Effector CD4-positive, alpha-beta T cell (primary cell): ENCODE results near the gene CLIP4.

Experiments
- DNase-seq: peaks from one replicate; pipeline ENCODE4 v3.0.0-alpha.2; 2020

Gene CLIP4

DNA sequence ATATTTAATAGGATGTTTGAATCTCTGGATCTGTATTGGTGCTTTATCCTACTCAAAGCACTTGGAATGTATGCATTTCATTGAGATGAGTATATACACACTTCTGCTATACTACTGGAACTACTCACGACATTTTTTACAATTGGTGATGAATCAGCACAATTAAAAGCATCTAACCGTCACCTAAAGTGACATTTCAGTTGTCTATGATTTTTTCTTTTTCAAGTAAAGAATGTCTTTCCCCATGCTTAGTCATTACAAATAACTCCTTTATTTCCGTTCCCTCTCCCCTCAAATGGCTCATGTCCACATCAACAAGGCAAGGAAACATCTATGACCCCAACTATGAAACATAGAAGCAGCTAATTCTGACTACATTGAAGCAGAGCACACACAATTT, 77.3 kb downstream of the CLIP4 start:
- DNase-seq = no peak

- DNase-seq = no peak
These were observed 77.9 kb downstream of the CLIP4 start for GRCh38 chr2:29193111-29193510.

- no peak for DNase-seq
These were observed 78.5 kb downstream of the CLIP4 start for GRCh38 chr2:29193681-29194080.

- no peak for DNase-seq
These were observed 80.6 kb downstream of the CLIP4 start for GRCh38 chr2:29195796-29196195.

- DNase-seq = peak; percentile 75
These were observed 81.9 kb downstream of the CLIP4 start for GRCh38 chr2:29196792-29197788.

DNA sequence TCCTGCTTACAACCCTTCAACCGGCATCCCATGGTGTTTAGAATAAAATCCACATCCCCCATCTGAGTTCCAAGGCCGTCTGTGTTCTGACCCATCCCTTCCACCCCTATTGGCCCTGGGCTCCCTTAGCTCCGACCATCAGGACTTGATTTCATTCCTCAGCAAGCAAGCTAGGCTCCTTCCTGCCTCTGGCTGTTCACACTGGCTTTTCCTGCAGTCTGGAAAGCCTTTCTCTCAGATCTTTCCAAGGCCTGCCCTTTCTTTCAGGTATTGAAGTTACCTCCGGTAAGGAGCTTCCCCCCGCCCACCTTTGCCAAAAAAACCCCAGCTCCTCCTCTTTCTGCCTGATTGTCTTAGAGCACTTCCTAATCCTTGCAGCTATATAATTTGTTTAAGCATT, 86.8 kb downstream of the CLIP4 start:
- no peak for DNase-seq

DNA sequence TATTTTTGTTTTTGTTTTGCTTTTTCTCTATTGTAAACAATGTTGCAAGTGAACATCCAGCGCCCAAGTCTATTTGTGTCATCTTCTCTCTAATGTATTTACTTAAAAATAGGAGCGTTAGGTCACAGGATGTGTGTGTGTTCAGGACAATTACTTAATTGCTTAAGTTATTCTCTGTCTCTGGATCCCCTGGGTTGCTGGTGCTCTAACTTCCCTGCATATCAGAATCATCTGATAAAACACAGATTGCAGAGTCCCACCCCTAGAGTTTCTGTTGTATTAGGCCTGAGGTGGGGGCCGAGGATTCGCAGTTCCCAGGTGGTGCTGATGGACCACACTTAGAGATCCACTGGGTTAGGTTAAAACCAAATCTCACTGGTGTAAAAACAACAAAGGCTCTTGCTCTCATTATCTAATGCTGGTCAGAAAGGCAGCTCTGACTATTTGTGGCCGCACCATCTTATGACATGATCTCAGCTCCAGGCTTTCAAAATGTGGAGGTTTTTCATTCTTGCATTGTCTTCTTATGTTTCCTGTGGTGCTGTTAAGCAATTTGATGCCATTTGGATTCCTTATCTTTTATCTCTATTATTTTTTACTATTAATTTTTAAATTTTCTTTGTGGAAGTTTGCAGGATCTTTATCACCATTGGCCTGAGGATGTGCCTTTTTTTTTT, 87.7 kb downstream of the CLIP4 start:
- DNase-seq = no peak

DNA sequence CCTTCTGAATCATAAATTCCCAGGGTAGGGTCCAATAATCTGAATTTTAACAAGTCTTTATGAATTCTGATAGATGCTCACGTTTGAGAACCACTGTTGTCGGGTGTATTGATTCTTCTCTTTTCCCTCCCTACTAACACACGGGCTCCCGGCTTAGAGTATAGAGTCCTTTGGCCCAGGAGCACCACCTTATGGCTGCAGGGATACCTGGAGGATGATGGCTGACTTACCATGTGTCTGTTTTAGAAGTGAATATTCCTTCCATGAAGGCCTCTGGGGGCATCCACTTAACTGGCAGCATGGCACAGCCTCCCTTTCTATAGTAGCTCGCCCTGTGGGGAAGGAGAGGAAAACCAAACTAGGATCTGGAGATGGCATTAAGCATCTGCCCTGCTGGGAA, 91.7 kb downstream of the CLIP4 start:
- DNase-seq = no peak

- no peak for DNase-seq
These were observed 92.3 kb downstream of the CLIP4 start for GRCh38 chr2:29207352-29208148.

DNA sequence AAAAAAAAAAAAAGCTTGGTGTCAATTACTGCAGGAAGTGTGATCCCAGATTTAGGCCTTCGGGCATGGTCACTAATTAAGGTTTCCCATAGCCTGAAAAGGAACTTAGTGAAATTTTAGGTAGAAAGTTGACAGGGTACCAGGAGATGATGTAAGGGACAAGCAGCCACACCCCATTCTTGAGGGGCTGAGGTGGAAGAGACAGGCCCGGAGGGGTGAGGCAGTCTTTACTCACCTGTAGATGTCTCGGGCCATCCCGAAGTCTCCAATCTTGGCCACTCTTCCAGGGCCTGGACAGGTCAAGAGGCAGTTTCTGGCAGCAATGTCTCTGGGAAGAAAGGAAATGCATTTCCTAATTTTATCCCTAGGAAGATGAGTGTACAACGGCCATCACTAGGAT, 94.3 kb downstream of the CLIP4 start:
- no peak for DNase-seq

- DNase-seq = no peak
These were observed 96.8 kb downstream of the CLIP4 start for GRCh38 chr2:29212009-29212408.

- no peak for DNase-seq
These were observed 98.7 kb downstream of the CLIP4 start for GRCh38 chr2:29213888-29214291.

- DNase-seq = no peak
These were observed 99.9 kb downstream of the CLIP4 start for GRCh38 chr2:29215073-29215472.

DNA sequence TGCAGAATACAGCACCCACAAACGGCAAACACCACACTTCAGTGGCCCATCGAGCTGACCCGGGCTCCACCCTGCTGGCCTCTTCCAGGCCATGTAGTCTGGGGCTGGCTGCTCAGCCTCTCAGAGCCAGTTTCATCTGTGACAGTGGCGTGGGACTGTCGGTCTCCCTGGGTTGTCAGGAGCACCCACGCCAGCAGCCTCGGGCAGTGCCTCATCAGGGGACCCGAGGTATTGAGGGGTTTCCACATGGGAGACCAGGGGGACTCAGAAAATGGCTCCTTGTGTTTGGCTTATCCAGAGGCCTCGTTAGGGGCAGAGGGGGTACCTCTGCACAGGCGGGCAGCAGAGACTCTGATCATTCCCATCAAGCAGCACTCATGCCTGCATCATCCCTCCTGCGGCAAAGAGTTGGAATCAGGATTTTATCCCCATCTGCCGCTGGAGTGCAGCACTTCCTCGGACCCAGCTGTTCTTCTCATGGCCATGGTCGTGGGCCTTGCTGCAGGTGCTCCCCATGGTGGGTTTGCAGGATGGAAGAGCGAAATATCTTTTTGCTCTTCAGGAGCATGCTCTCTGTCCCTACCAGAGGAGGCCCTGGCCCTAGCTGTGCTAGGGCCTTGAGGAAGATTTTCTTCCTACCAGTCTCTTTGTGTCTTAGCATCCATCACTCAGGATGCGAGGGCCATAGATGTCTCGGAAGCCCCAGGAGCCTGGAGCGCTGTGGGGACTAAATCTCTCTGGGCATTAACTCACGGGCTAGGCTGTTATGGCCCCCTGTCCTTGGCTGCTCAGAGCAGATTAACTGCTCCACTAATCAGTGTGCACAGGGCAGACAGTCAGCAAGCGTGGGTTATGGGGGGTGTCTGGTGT, 100.8 kb downstream of the CLIP4 start:
- no peak for DNase-seq

- no peak for DNase-seq
These were observed 101.3 kb downstream of the CLIP4 start for GRCh38 chr2:29216609-29216909.

GRCh38 chr2:29218071-29218470, 102.9 kb downstream of the CLIP4 start:
- DNase-seq = no peak

- DNase-seq = no peak
These were observed 103.4 kb downstream of the CLIP4 start for GRCh38 chr2:29218550-29219125.

DNA sequence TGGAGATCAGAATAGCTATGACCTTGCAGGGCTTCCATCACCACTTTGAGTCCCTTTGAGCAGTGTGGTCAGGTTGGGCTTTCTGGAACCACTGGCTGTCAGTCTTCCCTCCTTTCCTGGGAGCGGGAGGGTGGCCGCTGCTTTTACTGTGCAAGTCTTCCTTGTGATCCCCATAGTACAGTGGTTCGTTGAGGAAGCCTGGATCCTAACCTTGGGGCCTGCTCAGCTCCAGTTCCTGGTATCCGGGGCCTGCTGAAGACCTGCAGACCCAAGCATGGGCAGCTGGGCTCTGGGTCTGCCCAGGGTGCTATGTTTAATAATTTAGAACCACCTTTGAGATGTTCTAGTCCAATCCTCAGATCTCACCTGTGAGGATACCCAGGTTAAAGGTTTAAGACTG, 104.2 kb downstream of the CLIP4 start:
- DNase-seq = no peak

DNA sequence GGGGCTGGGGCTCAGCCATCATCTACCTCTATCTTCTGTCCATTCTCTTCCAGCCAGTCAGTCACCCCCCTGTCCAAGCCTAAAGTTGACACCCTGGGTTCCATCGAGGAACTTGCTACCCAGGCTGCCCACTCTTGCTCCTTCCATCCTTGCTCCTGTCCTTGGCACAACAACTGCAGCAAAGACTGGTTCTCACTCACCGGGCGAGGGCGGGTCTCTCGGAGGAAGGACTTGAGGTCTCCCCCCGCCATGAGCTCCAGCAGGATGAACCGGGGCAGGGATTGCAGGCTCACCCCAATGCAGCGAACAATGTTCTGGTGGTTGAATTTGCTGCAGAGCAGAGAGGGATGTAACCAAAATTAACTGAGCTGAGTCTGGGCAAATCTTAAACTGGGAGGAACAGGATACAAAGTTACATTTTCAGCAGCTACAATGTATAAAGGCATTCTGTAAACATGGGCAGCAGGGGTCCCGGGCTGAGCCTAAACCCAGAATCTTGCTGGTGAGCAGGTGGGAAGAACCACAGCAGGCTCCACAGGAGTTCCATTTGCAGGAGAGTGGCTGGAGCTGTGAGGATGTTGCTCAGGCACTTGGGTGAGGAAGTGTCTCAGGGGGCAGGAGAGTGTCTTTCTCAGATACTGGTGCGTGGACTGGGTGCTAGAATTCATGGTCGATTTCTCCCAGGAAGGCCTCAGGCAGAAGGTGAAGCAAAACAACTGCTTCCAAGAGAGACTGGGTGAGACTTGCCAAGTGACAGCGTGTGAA, 105.5 kb downstream of the CLIP4 start:
- DNase-seq = no peak

DNA sequence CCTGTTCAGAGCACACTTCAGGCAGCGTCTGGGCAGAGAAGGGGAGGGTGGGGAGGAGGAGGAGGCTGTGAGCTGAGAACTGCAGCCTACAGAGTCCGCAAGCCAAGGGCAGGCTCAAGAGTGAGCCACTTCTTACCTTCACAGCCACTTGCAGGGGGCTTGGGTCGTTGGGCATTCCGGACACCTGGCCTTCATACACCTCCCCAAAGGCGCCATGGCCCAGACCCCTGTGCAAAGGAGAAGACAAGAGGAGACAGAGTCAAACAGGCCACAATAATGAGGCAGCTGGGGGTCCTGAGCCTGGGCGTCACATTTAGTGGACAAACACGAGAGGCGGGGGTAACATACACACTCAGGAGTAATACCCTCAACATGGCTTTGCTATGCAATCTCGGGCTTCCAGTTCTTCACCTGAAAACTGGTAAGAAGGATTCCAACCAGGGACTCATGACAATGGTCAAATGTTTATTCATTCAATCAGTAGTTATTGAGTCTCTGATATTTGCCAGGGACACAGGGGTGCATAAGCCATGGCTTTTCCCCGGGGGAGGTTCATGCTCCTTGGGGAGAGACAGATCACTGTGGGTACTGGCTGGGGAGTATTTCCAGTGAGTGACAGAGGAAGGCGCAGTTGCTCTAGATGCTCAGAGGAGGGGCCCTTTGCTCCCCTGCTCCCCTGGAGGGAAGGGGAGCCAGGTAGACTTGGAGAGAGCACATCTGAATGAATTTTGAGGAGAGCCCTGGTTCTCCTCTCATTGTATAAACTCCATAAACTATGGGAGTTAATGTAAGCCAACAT, 107.4 kb downstream of the CLIP4 start:
- no peak for DNase-seq
